CD14-positive monocyte (primary cell): Measurements from ENCODE around the gene HIBADH. TPM values are rescaled to one million over a fixed set of nuclear protein-coding genes. Genes with fewer than 3 reads are reported as not detected.

Experiments
- DNase-seq, 3 donors: peaks; one replicate each; pipeline ENCODE4 v3.0.0-alpha.2; 2011 to 2022
- H2AFZ ChIP-seq: 2 replicates; pipeline ENCODE4 v1.6.0; 2012; ENCODE audit warnings: mild to moderate bottlenecking, low read depth, low read length, inconsistent platforms; ENCODE audit not compliant: insufficient read depth, poor library complexity, severe bottlenecking
- H3K27ac ChIP-seq, 2 donors: 1 replicate in 1 of 2; 2 replicates in 1 of 2; pipeline ENCODE4 v1.5.1; 2012 to 2013; ENCODE audit warnings: low read length in 2 of 2, control low read depth in 1 of 2, inconsistent platforms in 1 of 2, low read depth in 1 of 2, mild to moderate bottlenecking in 1 of 2
- H3K27me3 ChIP-seq, 2 donors: one replicate each; pipeline versions ENCODE4 v1.6.0 to v1.6.1; 2011 to 2013; ENCODE audit warnings: low read length in 2 of 2; ENCODE audit not compliant: control insufficient read depth in 2 of 2, insufficient read depth in 2 of 2
- H3K36me3 ChIP-seq, 2 donors: replicated peaks in 1 of 2; 1 replicate in 1 of 2; 2 replicates in 1 of 2; pipeline versions ENCODE4 v1.5.1 to v1.6.1; 2012 to 2013; ENCODE audit warnings: low read length in 2 of 2, control low read depth in 1 of 2, inconsistent platforms in 1 of 2, mild to moderate bottlenecking in 1 of 2; ENCODE audit not compliant: insufficient read depth in 2 of 2, control insufficient read depth in 1 of 2
- H3K4me1 ChIP-seq, 2 donors: 1 replicate in 1 of 2; 2 replicates in 1 of 2; pipeline versions ENCODE4 v1.5.1 to v1.6.1; 2012 to 2013; ENCODE audit warnings: low read length in 2 of 2, control low read depth in 1 of 2, inconsistent platforms in 1 of 2, mild to moderate bottlenecking in 1 of 2, moderate library complexity in 1 of 2; ENCODE audit not compliant: insufficient read depth in 2 of 2, control insufficient read depth in 1 of 2
- H3K4me2 ChIP-seq: replicated peaks from 2 replicates; pipeline ENCODE3; 2012; ENCODE audit warnings: low read length, moderate library complexity, mild to moderate bottlenecking; ENCODE audit not compliant: poor library complexity, severe bottlenecking; ENCODE audit errors: extremely low read depth
- H3K4me3 ChIP-seq, 3 experiments: fragments of 200-600 bp in 1 of 3; sonication (generic) in 1 of 3; replicated peaks in 1 of 3; 1 replicate in 2 of 3; 2 replicates in 1 of 3; pipeline ENCODE4 v1.5.1; 2011 to 2013; ENCODE audit warnings: low read length in 3 of 3, mild to moderate bottlenecking in 3 of 3, control low read depth in 2 of 3, low read depth in 2 of 3, inconsistent platforms in 1 of 3, moderate library complexity in 1 of 3
- H3K79me2 ChIP-seq: 2 replicates; pipeline ENCODE4 v1.6.0; 2012; ENCODE audit warnings: mild to moderate bottlenecking, control low read depth, inconsistent platforms, low read length, moderate library complexity; ENCODE audit not compliant: insufficient read depth
- H3K9ac ChIP-seq: 2 replicates; pipeline ENCODE4 v1.6.0; 2017; ENCODE audit warnings: low read length, mild to moderate bottlenecking; ENCODE audit not compliant: insufficient read depth, poor library complexity, severe bottlenecking
- H3K9me3 ChIP-seq, 2 donors: replicated peaks in 1 of 2; 1 replicate in 1 of 2; 2 replicates in 1 of 2; pipeline versions ENCODE4 v1.5.1 to v1.6.1; 2012 to 2013; ENCODE audit warnings: low read length in 2 of 2, control low read depth in 1 of 2; ENCODE audit not compliant: control insufficient read depth in 1 of 2, insufficient read depth in 1 of 2
- H4K20me1 ChIP-seq: 2 replicates; pipeline ENCODE4 v1.6.0; 2012; ENCODE audit warnings: mild to moderate bottlenecking, low read length, control low read depth, moderate library complexity; ENCODE audit not compliant: insufficient read depth
- H3K27ac Mint-ChIP-seq, 7 donors: one replicate each; pipeline ENCODE4 v1.8.0; 2020; ENCODE audit warnings: mild to moderate bottlenecking in 7 of 7, mixed read lengths in 7 of 7, moderate library complexity in 6 of 7, inconsistent platforms in 2 of 7
- H3K27me3 Mint-ChIP-seq, 3 donors: one replicate each; pipeline ENCODE4 v1.8.0; 2021 to 2022; ENCODE audit warnings: low read depth in 3 of 3, mild to moderate bottlenecking in 3 of 3, mixed read lengths in 3 of 3, moderate library complexity in 3 of 3, inconsistent platforms in 1 of 3
- H3K36me3 Mint-ChIP-seq, 2 donors: one replicate each; pipeline ENCODE4 v1.8.0; 2020; ENCODE audit warnings: mixed read lengths in 2 of 2, inconsistent platforms in 1 of 2, mild to moderate bottlenecking in 1 of 2
- H3K4me1 Mint-ChIP-seq: one replicate; pipeline ENCODE4 v1.8.0; 2020; ENCODE audit warnings: mild to moderate bottlenecking, mixed read lengths
- H3K4me3 Mint-ChIP-seq, 2 donors: one replicate each; pipeline ENCODE4 v1.8.0; 2020; ENCODE audit warnings: mild to moderate bottlenecking in 2 of 2, mixed read lengths in 2 of 2, moderate library complexity in 1 of 2
- H3K9me3 Mint-ChIP-seq, 7 donors: one replicate each; pipeline ENCODE4 v1.8.0; 2020 to 2022; ENCODE audit warnings: mixed read lengths in 7 of 7, mild to moderate bottlenecking in 6 of 7, moderate library complexity in 6 of 7, inconsistent platforms in 2 of 7
- CTCF ChIP-seq: fragments of 200-600 bp; IDR thresholded peaks from one replicate; pipeline ENCODE4 v1.8.0; 2022; ENCODE audit warnings: antibody characterized with exemption, mild to moderate bottlenecking
- WGBS: methylation state at CpG from one replicate; pipeline ENCODE4 v1.1.5; 2013; ENCODE audit warnings: missing lambda C conversion rate; ENCODE audit not compliant: insufficient coverage; 5-methylcytosine and 5-hydroxymethylcytosine counted together
- intact Hi-C, 2 donors: fragments of 100-400 bp; cut with micrococcal nuclease; formaldehyde crosslinking; loops; one replicate each; pipeline versions ENCODE4 v1.15.0 to v1.15.1; 2023
- polyA plus RNA-seq, 3 donors: library from polyadenylated mRNA; depleted of rRNA in 1 of 3; unstranded in 2 of 3; stranded (reverse) in 1 of 3; fragments of 300-500 nt in 2 of 3; fragments of >200 nt in 1 of 3; fragmentation: Illumina TruSeq in 2 of 3; gene quantifications; 1 replicate in 2 of 3; 2 replicates in 1 of 3; pipeline ENCODE4 v1.2.3, GENCODE V29; 2012 to 2021

Gene HIBADH
- polyA plus RNA-seq, 3 donors = 8.9 to 29.1 (median 26.5) TPM

DNA sequence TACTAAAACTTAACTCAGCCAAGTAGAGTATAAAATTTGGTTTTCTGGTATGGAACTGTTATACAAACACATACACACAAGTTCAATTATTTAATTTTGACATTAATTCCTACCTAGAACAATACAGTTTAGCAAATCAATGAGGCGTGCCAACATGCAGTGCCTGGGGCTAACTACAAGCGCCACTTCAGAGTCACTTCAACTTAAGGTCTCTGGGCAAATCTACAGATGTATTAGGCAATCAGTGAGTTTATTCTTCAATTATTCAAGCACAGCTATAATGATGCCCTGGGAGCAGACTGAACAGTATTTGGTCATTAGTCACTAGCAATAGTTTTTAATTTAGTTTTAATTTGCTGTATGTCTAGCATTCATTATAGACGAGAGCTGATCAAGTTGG is 51.6 kb downstream of the HIBADH start:
- no peak overlapping the region for H3K9ac ChIP-seq
- no CpG with 5 or more reads among the region's 3 CpGs for whole genome bisulfite sequencing
- no peaks in the 10 kb centered on the region for H4K20me1 ChIP-seq
- intact Hi-C loops = no loop called here
- no peaks in the 10 kb centered on the region for H3K9me3 ChIP-seq
- TF ChIP-seq CTCF = no peak
- no peak overlapping the region for H3K4me2 ChIP-seq
- H3K36me3 ChIP-seq = no peaks in the 10 kb centered on the region
- peaks cover 3 to 9% of the 10 kb centered on the region in 2 donors for H3K36me3 Mint-ChIP-seq
- no peak overlapping the region for H2AFZ ChIP-seq
- no peak overlapping the region for H3K4me3 Mint-ChIP-seq
- DNase-seq = no peak
- H3K27ac Mint-ChIP-seq = no peak overlapping the region
- H3K4me3 ChIP-seq = no peak overlapping the region
- no peak overlapping the region for H3K27ac ChIP-seq
- peaks cover 2 to 4% (median 3%) of the 10 kb centered on the region in 7 donors for H3K9me3 Mint-ChIP-seq
- no peaks in the 10 kb centered on the region for H3K79me2 ChIP-seq
- no peaks in the 10 kb centered on the region for H3K27me3 ChIP-seq
- no peaks in the 10 kb centered on the region for H3K27me3 Mint-ChIP-seq
- no peaks in the 10 kb centered on the region for H3K4me1 ChIP-seq
- H3K4me1 Mint-ChIP-seq = peaks cover 4% of the 10 kb centered on the region

DNA sequence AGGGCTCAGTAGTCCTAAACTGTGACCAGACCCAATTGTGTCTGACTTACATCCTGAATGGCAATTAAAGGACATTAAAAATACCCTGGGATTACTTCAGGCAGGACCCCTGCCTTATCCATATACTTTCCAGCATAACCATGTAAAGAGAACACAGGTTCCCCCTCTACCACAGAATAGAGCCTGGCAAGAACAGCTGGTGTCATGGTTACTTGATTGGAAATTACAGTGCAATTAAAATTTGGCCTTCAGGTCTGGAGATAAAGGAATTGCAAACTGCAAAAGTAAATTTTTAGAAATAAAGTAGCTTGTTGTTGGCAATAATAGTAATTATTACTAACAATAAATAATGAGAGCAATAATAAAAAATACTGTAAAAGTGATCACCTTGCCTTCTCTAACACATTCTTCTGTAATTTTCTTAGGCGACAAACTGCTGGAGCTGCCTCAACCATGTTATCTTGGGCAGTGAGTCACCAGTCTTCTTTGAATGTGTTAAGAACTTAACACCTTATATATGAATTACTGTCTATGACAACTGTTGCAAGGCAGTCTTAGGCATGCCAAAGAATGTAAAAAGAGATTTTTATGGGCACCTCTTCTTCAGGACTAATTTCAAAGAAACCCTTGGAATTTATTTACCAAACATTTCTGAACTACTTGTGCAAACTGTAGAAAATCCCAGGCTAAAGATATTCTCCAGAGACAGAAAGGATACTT is 53.7 kb downstream of the HIBADH start:
- Mint-ChIP-seq H3K27ac (no peak overlapping the region), H3K9me3 (no peaks in the 10 kb centered on the region), H3K27me3 (no peaks in the 10 kb centered on the region), H3K4me1 (no peaks in the 10 kb centered on the region), H3K4me3 (no peak overlapping the region), H3K36me3 (peaks cover 0 to 3% of the 10 kb centered on the region in 2 donors)
- no CpG with 5 or more reads among the region's 1 CpG for WGBS
- no peak overlapping the region for H2AFZ ChIP-seq
- H3K9me3 ChIP-seq = no peaks in the 10 kb centered on the region
- no peaks in the 10 kb centered on the region for H4K20me1 ChIP-seq
- TF ChIP-seq CTCF = no peak
- no peaks in the 10 kb centered on the region for H3K27me3 ChIP-seq
- H3K4me1 ChIP-seq = no peaks in the 10 kb centered on the region
- H3K4me2 ChIP-seq = no peak overlapping the region
- intact Hi-C loops = no loop called here
- no peaks in the 10 kb centered on the region for H3K79me2 ChIP-seq
- H3K4me3 ChIP-seq = no peak overlapping the region
- H3K9ac ChIP-seq = no peak overlapping the region
- DNase-seq = no peak
- H3K36me3 ChIP-seq = no peaks in the 10 kb centered on the region
- no peak overlapping the region for H3K27ac ChIP-seq
